Fibroblast of lung (primary cell): ENCODE results near the gene USP36.

Experiments used
- EZH2 ChIP-seq: IDR thresholded peaks from 2 replicates; pipeline ENCODE4 v1.5.1; 2012; ENCODE audit warnings: low read length, control low read depth, mild to moderate bottlenecking; ENCODE audit errors: missing control alignments
- TF ChIP-seq, protein P1 (sequence below), 2 donors: IDR thresholded peaks in 1 of 2; conservative IDR thresholded peaks in 1 of 2; 1 replicate in 1 of 2; 2 replicates in 1 of 2; pipeline ENCODE4 v1.5.1; 2011 to 2012; ENCODE audit warnings: low read length in 2 of 2, control low read depth in 1 of 2, inconsistent platforms in 1 of 2, low read depth in 1 of 2, mild to moderate bottlenecking in 1 of 2

DNA sequence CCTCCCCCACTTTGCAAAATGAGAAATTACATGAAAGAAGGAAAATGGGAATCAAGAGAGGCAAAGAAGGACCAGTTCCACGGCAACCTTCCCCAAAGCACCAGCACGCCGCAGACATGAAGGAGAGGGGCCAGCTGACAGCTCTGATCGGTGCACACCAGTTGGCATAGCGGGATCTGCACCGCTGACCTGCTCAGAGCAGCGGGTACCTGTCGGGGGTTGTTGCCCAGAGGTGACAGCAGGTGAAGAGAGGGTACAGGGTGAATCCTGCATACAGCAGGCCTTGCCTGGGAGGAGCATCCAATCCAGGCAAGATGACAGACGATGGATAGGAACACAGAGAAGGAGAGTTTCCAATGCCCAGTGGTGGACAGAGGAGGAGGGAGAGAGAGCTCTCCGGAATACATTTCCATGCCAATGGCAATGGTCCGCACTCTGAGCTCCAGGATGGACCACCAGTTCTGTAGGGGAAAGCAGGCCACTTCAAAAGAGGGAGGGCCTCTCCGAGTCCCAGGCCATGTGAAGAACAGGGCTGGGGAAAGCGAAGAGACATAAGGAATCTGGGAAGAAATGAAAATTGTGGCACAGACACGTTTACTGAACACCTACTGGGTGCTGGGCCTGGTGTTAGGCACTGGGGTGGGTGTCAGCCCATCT lies 38.4 kb upstream of the USP36 start:
- TF ChIP-seq EZH2: no peak
- TF ChIP-seq, protein P1, sequence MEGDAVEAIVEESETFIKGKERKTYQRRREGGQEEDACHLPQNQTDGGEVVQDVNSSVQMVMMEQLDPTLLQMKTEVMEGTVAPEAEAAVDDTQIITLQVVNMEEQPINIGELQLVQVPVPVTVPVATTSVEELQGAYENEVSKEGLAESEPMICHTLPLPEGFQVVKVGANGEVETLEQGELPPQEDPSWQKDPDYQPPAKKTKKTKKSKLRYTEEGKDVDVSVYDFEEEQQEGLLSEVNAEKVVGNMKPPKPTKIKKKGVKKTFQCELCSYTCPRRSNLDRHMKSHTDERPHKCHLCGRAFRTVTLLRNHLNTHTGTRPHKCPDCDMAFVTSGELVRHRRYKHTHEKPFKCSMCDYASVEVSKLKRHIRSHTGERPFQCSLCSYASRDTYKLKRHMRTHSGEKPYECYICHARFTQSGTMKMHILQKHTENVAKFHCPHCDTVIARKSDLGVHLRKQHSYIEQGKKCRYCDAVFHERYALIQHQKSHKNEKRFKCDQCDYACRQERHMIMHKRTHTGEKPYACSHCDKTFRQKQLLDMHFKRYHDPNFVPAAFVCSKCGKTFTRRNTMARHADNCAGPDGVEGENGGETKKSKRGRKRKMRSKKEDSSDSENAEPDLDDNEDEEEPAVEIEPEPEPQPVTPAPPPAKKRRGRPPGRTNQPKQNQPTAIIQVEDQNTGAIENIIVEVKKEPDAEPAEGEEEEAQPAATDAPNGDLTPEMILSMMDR (conservative IDR thresholded peaks at IDR 0.05 in 1 of 2, IDR thresholded peaks at IDR 0.05 in 1 of 2; ENCODE audit: low read depth in 1 of 2, low read length in 2 of 2): no peak
